GM10266 (cell line): Measurements from ENCODE around the gene SLC44A2.

Source experiments
- DNase-seq: peaks from one replicate; pipeline ENCODE4 v3.0.0; 2012; ENCODE audit errors: extremely low spot score
- TF ChIP-seq, protein P1 (sequence below): IDR thresholded peaks from 2 replicates; pipeline ENCODE4 v1.5.1; 2012; ENCODE audit warnings: mild to moderate bottlenecking, low read depth; ENCODE audit not compliant: control insufficient read depth, insufficient read depth; ENCODE audit errors: missing control alignments

The SLC44A2 gene

DNA sequence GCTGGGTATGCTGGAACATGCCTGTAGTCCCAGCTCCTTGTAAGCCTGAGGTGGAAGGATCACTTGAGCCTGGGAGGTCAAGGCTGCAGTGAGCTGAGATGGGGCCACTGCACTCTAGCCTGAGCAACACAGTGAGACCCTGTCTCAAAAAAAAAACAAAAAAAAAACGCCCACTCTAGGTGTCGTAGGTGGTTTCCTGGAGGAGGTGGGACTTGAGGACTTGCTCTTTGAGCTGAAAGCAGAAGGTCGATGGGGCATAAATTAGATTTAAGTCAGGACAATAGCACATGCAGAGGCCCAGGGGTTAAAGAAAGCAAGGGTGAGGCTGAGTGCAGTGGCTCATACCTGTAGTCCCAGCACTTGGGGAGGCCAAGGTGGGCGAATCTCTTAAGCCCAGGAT is 15.9 kb downstream of the SLC44A2 start:
- peak; percentile 16 for DNase-seq

DNA sequence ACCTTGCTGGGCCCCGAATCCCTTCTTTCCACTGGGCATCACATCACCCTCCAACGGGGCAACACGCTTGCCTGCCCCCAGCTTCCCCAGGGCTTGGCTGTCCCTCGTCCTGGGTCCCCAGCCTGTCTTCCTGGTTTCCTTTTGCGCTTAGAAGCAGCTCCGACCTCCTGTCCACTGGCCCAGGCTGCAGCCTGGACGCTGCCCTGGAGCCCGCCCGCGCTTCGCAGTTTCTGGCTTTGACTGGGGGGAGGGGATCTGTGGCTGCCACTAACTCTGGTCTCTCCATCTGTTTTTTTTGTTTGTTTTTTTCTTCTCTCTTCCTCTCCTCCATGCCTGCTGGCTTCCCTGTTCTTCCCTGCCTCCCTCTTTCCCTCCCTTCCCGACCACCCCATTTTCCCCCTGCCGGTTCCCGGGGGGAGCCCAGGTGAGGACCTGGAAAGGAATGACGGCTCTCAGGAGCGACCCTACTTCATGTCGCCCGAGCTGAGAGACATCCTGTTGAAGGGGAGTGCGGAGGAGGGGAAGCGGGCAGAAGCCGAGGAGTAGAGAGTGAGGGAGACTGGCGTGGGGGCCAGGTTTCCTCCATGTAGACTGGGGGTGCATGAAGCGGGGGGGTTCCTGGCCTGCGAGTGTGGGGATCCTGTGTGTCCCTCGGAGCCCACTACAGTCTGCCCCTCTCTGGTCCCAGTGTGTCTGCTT is 17.3 kb downstream of the SLC44A2 start:
- TF ChIP-seq, protein P1, sequence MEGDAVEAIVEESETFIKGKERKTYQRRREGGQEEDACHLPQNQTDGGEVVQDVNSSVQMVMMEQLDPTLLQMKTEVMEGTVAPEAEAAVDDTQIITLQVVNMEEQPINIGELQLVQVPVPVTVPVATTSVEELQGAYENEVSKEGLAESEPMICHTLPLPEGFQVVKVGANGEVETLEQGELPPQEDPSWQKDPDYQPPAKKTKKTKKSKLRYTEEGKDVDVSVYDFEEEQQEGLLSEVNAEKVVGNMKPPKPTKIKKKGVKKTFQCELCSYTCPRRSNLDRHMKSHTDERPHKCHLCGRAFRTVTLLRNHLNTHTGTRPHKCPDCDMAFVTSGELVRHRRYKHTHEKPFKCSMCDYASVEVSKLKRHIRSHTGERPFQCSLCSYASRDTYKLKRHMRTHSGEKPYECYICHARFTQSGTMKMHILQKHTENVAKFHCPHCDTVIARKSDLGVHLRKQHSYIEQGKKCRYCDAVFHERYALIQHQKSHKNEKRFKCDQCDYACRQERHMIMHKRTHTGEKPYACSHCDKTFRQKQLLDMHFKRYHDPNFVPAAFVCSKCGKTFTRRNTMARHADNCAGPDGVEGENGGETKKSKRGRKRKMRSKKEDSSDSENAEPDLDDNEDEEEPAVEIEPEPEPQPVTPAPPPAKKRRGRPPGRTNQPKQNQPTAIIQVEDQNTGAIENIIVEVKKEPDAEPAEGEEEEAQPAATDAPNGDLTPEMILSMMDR: no peak
- DNase-seq: no peak

More for the DNA sequence above, 15.9 kb downstream of the SLC44A2 start:
- TF ChIP-seq, protein P1: no peak

DNA sequence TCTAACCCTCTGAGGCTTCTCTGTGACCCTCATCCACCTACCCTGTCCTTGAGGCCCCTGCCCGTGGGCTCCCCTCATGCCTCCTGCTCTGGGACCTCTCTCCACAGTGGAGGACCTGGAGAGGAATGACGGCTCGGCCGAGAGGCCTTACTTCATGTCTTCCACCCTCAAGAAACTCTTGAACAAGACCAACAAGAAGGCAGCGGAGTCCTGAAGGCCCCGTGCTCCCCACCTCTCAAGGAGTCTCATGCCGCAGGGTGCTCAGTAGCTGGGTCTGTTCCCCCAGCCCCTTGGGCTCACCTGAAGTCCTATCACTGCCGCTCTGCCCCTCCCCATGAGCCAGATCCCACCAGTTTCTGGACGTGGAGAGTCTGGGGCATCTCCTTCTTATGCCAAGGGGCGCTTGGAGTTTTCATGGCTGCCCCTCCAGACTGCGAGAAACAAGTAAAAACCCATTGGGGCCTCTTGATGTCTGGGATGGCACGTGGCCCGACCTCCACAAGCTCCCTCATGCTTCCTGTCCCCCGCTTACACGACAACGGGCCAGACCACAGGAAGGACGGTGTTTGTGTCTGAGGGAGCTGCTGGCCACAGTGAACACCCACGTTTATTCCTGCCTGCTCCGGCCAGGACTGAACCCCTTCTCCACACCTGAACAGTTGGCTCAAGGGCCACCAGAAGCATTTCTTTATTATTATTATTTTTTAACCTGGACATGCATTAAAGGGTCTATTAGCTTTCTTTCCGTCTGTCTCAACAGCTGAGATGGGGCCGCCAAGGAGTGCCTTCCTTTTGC is 18.0 kb downstream of the SLC44A2 start:
- no peak for DNase-seq
- TF ChIP-seq, protein P1: no peak

DNA sequence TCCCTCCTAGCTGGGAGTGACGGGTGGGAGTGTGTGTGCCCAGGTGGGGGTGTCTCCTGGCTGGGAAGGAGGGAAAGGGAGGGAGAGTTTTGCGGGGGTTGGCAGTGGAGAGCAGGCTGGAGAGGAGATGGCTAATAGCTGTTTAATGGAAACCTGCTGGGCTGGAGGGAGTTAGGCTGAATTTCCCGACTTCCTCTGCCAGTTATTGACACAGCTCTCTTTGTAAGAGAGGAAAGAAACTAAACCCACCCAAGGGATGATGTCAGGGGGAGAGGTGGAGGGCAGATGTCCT is 18.6 kb downstream of the SLC44A2 start:
- DNase-seq: no peak

DNA sequence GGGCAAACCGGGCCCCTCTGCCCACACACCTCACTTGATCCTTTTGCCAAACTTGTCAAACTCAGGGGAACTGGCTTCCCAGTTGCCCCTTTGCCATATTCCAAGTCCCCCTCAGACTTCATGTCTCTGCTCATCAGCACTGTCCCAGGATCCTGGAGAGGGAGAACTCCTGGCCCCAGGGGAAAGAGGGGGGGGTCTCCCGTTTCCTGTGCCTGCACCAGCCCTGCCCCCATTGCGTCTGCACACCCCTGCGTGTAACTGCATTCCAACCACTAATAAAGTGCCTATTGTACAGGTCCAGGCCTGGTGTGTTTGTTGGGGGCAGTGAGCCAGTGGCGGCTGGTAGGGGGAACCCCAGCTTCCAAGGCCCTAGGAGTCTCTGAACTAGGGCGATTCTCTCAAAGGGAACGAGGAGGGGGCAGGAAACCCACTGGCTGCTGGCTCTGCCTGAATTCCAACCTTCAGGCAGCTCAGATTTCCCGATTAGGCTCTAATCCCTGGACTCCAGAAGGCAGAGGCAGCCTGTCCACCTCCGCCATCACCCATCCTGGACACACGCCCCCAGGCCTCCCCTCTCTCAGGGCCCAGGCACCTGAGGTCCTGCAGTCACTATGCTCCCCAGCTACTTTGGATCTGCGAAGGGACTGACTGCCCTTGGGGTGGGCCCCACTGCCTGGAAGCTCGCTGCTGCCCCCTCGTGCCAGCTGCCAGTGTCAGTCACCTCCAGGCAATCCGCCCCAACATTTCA is 19.1 kb downstream of the SLC44A2 start:
- TF ChIP-seq, protein P1: peak; percentile 93
- peak; percentile 86 for DNase-seq

More for the DNA sequence above, 18.6 kb downstream of the SLC44A2 start:
- TF ChIP-seq, protein P1: no peak

DNA sequence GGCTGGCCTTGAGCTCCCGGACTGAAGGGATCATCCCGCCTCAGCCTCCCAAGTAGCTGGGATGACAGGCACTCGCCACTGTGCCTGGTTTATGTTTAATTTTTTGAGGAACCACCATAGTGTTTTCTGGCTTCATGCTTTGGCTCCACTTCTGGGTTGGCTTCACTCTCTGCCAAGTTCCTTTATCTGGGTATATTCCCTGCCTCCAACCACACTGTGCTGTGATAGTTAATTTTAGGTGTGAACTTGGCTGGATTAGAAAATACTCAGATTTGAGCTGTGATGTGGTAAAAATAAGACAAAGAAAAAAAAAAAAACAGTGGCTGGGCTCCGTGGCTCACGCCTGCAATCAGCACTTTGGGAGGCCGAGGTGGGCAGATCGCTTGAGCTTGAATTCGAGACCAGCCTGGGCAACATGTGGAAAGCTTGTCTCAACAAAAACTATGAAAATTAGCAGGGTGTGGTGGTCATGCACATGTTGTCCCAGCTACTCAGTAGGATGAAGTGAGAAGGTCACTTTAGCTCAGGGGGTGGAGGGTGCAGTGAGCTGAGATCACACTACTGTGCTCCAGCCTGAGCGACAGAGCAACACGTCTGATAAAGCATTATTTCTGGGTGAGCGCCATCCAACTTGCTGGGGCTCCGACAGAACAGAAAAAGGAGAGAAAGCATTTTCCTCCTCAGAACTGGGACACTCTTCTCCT is 21.3 kb downstream of the SLC44A2 start:
- TF ChIP-seq, protein P1: no peak

More for the DNA sequence above, 21.3 kb downstream of the SLC44A2 start:
- no peak for DNase-seq
